GM19324 (cell line): ENCODE data around the gene CLSTN2.

Experiments used
- ATAC-seq: cut with Tn5 transposase; IDR thresholded peaks from one replicate; pipeline ENCODE4 v1.9.1; 2021; ENCODE audit warnings: mild to moderate bottlenecking, moderate library complexity; ENCODE audit not compliant: unreplicated experiment, low FRiP score

Gene CLSTN2

GRCh38 chr3:140135461-140135860 is 200.5 kb downstream of the CLSTN2 start:
- no peak for ATAC-seq

DNA sequence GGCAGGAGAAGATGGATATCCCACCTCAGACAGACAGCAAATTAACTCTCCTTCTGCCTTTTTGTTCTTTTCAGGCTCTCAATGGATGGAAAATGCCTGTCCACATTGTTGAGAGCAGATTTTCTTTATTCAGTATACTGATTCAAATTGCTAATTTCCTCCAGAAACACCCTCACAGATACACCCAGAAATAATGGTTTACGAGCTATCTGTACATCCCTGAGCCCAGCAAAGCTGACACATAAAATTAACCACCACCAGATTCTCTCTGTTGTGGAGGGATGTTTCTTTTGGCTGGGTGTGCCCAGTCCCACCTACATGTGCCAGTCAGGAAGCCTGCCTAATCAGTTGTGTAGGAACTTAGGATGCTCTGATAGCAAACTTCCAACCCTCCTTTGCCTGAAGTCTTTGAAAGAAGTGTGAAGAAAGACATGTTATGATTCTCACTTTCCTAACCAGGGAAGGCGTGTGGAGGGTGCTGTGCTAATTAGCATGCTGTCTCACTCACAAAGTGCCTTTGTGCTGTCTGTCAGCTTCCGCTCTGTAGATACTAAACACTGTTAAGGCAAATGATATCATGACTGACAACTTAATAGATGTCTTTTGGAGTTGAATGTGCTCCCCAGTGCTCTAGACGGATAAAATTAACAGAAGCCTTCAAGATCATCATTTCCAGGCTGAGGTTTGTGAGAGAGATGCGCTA is 208.5 kb downstream of the CLSTN2 start:
- ATAC-seq = no peak

DNA sequence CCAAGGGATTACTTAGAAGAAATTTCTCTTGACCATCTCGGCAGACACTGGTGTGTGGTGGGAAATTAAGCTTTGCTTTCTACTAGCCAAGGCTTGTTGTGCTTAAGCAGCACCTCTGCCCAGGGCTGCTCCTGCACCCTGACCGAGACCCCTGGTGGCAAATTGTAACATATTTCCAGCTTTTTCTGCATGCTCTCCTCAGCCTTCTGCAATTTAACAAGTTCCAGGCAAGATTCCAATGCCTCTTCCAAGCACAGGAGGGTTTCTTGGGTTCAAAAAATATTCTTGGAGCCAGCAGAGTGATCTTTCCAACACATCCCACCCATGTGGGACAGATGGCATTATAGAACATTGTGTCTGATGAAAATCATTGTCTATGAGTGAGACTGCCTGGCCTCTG is 210.5 kb downstream of the CLSTN2 start:
- ATAC-seq = no peak

DNA sequence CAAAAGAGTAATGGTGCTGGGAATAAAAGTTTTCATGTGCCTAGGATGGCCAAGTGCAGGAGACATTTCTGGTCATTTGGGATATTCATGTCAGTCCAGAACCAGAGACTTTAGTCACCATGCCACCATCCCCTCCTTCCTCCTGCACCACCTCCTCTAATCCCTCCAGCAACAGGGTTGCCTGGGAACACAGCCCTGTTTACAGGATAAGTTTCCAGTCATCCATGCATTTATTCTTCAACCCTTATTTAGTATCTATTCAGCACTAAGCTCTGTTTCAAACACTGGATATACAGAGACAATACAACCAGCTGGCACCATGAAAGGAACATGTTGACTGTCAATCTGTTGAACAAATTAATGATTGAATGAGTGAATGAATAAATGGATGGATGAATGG is 211.7 kb downstream of the CLSTN2 start:
- ATAC-seq = no peak

DNA sequence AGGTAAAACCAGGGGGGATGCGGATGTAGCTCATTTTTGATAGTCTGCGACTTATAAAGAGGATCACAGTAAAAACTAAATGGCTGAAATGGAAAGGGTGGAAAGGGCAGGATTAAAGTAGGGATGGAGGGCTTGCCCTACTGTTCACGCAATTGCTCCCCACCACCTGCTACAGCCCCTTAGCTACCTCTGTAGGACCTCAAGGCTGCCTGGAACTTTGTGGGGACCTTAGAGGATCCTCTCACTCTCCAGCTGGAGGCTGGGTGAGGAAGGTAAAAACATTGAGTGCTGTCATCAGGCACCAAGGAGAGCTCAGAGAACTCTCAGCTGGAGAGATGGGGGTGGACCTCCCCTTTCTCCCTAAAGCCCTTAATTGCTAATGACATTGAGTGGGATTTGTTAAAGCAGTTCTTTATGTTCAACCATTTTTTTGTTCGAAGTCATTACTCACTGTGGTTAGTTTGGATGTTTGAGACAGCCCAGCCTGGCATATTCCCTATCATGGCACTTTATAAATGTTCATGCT is 213.0 kb downstream of the CLSTN2 start:
- no peak for ATAC-seq

GRCh38 chr3:140148824-140149390 is 213.9 kb downstream of the CLSTN2 start:
- no peak for ATAC-seq

GRCh38 chr3:140151321-140151720 is 216.3 kb downstream of the CLSTN2 start:
- ATAC-seq = no peak

DNA sequence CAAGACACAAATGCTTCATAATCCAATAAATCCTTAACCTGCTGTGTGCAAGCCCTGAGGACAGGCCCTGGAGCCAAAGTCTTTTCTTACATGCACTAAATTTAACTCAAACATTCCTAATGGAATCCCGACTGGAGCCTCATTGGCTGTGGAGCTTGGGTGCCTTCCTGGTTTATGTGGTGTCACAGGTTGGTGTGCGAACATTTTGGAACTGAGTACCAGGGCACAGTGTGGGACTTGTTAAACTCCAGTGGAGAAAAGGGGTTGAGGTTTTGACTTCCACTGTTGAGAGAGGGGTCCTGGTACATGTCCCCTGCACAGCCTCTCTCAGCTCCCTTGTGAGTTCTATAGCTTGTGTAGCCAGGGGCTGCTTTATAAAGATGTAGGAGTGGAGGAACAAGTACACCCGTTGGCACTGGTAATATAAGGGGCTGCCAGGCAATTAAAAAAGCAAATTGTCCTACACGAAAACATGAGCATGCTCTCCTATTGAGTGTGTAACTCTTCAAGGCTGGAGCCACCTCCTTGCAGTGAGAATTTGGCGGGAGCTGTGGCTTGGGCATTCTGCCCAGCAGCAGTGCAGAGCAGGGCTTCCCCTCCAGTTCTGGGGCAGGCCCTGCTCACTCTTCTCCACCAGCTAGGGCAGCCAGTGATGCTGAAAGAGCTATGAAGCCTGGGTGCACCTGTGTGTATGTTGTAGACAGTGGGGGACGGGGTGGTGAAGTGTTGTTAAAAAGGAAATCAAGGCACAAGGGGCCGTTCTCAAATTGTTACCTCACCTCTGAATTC is 218.1 kb downstream of the CLSTN2 start:
- ATAC-seq = no peak

GRCh38 chr3:140153736-140154135 is 218.8 kb downstream of the CLSTN2 start:
- no peak for ATAC-seq

- ATAC-seq = no peak
These were observed 222.2 kb downstream of the CLSTN2 start for GRCh38 chr3:140157161-140157560.

DNA sequence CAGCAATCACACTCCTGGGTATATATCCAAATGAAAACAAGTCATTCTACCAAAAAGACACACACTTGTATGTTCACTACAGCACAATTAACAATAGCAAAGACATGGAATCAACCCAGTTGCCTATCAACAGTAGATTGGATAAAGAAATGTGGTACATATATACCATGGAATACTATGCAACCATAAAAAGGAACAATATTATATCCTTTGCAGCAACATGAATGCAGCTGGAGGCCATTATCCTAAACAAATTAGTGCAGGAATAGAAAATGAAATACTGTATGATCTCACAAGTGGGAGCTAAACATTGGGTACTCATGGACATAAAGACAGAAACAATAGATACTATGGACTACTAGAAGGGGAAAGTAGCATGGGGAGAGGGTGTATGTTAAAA is 224.7 kb downstream of the CLSTN2 start:
- ATAC-seq = no peak

- no peak for ATAC-seq
These were observed 225.6 kb downstream of the CLSTN2 start for GRCh38 chr3:140160553-140160952.

- no peak for ATAC-seq
These were observed 227.6 kb downstream of the CLSTN2 start for GRCh38 chr3:140162551-140162950.

DNA sequence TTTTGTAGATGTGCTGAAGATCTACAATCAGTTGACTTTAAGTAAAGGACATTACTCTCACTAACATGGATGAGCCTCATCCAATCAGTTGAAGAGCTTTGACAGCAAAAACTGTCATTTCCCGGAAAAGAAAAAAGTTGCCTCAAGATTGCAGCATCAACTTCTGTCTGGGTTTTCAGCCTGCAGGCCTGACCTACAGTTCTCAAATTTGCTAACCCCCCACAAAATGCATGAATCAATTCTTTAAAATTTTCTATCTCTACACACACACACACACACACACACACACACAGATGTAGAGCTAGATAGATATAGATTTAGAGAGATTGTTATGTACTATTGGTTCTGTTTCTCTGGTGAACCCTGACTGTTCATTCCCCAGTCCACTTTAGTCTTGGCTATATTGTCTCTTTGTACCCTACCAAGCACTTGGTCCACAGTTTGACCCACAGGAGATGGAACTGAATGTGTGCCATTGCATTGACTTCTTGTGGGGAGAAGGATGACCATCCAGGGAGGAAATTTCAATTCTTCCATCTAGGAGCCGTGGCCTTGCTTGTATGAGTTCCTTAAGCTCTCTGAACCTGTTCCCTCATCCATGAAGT is 228.3 kb downstream of the CLSTN2 start:
- ATAC-seq = no peak

DNA sequence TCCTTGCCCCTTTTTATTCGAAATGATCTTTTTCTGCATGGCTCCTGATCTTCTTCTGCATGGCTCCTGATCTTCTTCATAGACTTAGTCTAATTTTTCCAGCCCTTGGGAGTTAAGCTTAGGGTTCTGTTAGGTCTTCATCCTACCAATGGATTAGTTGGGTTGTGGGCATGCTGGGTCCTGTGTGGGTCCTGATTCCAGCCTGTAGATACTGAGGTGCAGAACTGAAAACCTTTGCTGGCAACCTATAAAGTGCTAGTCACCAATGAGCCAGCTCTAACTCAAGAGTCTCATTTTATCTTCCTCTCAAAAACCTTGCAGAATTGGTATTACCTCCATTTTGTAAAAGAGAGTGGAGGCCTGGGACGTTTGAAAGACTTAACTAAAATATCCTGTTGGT is 229.2 kb downstream of the CLSTN2 start:
- ATAC-seq = no peak

GRCh38 chr3:140164922-140165590 is 230.1 kb downstream of the CLSTN2 start:
- ATAC-seq = no peak

- no peak for ATAC-seq
These were observed 230.8 kb downstream of the CLSTN2 start for GRCh38 chr3:140165781-140166180.

- no peak for ATAC-seq
These were observed 232.0 kb downstream of the CLSTN2 start for GRCh38 chr3:140166861-140167599.

DNA sequence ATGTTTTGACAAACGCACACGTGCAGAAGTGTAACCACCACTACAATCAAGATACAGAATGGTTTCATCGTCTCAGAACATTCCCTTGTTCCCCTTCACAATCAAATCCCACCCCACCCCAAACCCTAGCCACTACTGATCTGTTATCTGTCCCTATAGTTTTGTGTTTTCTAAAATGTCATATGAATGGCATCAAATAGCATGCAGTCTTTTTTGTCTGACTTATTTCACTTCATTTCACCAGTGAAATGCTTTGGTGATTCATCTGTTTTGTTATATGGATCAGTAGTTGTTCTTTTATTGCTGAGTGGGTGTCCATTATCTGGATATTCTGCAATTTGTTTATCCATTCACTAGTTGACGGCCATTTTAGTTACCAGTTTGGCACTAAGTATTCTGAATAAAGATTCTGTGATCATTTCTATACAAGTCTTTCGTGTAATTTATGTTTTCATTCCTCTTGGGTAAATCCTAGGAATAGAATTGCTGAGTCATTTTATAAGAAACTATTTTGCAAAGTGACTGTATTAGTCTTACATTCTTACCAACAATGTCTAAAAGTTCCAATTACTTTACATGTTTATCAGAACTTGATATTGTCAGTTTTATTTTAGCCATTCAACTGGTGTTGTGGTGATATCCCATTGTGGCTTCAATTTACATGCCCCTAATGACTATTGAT is 232.8 kb downstream of the CLSTN2 start:
- ATAC-seq = no peak
